Activated CD8-positive, alpha-beta T cell treated with anti-CD3 and anti-CD28 coated beads for 36 hours (primary cell): Measurements from ENCODE around the gene OR4K2. TPM values are rescaled to one million over a fixed set of nuclear protein-coding genes. Genes with fewer than 3 reads are reported as not detected.

Experiments used
- ATAC-seq: fragments of 200-7000 bp; cut with Tn5 transposase; one replicate; pipeline ENCODE4 v1.10.0; 2021; ENCODE audit warnings: mild to moderate bottlenecking, moderate library complexity
- CTCF ChIA-PET: fragments of 350-600 bp; sonication (Branson Sonifier 250); formaldehyde crosslinking; loops from one replicate; lab custom pipeline; 2021; ENCODE audit warnings: antibody characterized with exemption; lab: Charles Lee
- POLR2A ChIA-PET: fragments of 350-600 bp; sonication (Branson Sonifier 250); formaldehyde crosslinking; loops from one replicate; lab custom pipeline; 2021; ENCODE audit warnings: antibody characterized with exemption; lab: Charles Lee
- DNase-seq: peaks from one replicate; pipeline ENCODE4 v3.0.0-alpha.2; 2020
- H3K27ac Mint-ChIP-seq: one replicate; pipeline ENCODE4 v1.8.0; 2021; ENCODE audit warnings: mild to moderate bottlenecking, mixed read lengths
- H3K27me3 Mint-ChIP-seq: one replicate; pipeline ENCODE4 v1.8.0; 2021; ENCODE audit warnings: mixed read lengths
- H3K36me3 Mint-ChIP-seq: one replicate; pipeline ENCODE4 v1.8.0; 2021; ENCODE audit warnings: low read depth, mixed read lengths
- H3K4me1 Mint-ChIP-seq: one replicate; pipeline ENCODE4 v1.8.0; 2021; ENCODE audit warnings: low read depth, mixed read lengths
- H3K4me3 Mint-ChIP-seq: one replicate; pipeline ENCODE4 v1.8.0; 2021; ENCODE audit warnings: mild to moderate bottlenecking, moderate library complexity, mixed read lengths
- H3K9me3 Mint-ChIP-seq: one replicate; pipeline ENCODE4 v1.8.0; 2021; ENCODE audit warnings: mixed read lengths
- CTCF ChIP-seq: fragments of 200-600 bp; IDR thresholded peaks from one replicate; pipeline ENCODE4 v1.8.0; 2022; ENCODE audit warnings: antibody characterized with exemption, mild to moderate bottlenecking
- intact Hi-C: fragments of 100-400 bp; cut with micrococcal nuclease; formaldehyde crosslinking; loops from one replicate; pipeline ENCODE4 v1.10.0; 2022
- total RNA-seq, 2 experiments: library from RNA; stranded (reverse); gene quantifications; one replicate each; pipeline ENCODE4 v1.2.3, GENCODE V29; 2021

OR4K2 gene
- total RNA-seq, 2 experiments from 2014 or later: not detected

DNA sequence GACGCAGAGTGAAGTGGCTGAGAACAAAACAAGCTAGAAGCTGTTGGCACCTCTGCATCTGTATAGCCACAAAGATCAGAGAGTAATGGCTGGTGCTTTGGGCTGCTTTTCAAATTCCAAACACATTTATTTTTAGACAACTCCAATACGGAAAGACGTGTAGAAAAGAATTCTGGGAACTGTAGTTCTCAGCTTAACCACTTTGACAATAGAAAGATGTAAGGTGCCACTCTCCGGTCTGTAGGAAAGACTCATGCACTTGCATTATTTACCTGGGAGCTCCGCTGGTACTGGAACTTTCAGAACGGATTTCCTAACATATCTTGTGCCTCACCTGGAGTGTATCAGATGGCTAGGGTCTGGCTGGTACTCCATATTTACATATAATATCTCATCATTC, 1.8 kb upstream of the OR4K2 start:
- Mint-ChIP-seq H3K4me1 (no peaks in the 10 kb centered on the region), H3K27me3 (no peaks in the 10 kb centered on the region), H3K27ac (no peak overlapping the region), H3K36me3 (no peaks in the 10 kb centered on the region), H3K9me3 (no peaks in the 10 kb centered on the region), H3K4me3 (no peak overlapping the region)
- ChIA-PET POLR2A (no interaction called here), CTCF (no interaction called here)
- DNase-seq (no peak), ATAC-seq (no peak)
- intact Hi-C loops: no loop called here
- no peak for TF ChIP-seq CTCF

- DNase-seq (no peak), ATAC-seq (peak; percentile 51)
- intact Hi-C loops: no loop called here
- H3K27ac Mint-ChIP-seq: no peak overlapping the region
- no peak overlapping the region for H3K4me3 Mint-ChIP-seq
- H3K27me3 Mint-ChIP-seq: no peaks in the 10 kb centered on the region
- ChIA-PET POLR2A (no interaction called here), CTCF (interaction anchor here (1.0 to 1.7 kb wide), 3 partner anchors 17 to 34 kb away, joined by 3 read pairs; no protein-coding TSS in a partner anchor)
- H3K4me1 Mint-ChIP-seq: no peaks in the 10 kb centered on the region
- no peaks in the 10 kb centered on the region for H3K36me3 Mint-ChIP-seq
- no peaks in the 10 kb centered on the region for H3K9me3 Mint-ChIP-seq
- peak; percentile 98 for TF ChIP-seq CTCF
Measured at GRCh38 chr14:19878029-19878642, 3.2 kb downstream of the OR4K2 start.

- H3K4me1 Mint-ChIP-seq: no peaks in the 10 kb centered on the region
- no peak for ATAC-seq
Measured at GRCh38 chr14:19895282-19895681, 20.3 kb downstream of the OR4K2 start.

GRCh38 chr14:19900999-19901398, 26.1 kb downstream of the OR4K2 start:
- no peaks in the 10 kb centered on the region for H3K36me3 Mint-ChIP-seq
- H3K27me3 Mint-ChIP-seq: no peaks in the 10 kb centered on the region
- POLR2A ChIA-PET: no interaction called here
- TF ChIP-seq CTCF: no peak
- CTCF ChIA-PET: no interaction called here
- H3K27ac Mint-ChIP-seq: no peak overlapping the region
- no peaks in the 10 kb centered on the region for H3K4me1 Mint-ChIP-seq
- intact Hi-C loops: no loop called here
- no peak for ATAC-seq
- no peak for DNase-seq
- peaks cover 20% of the 10 kb centered on the region for H3K9me3 Mint-ChIP-seq
- H3K4me3 Mint-ChIP-seq: no peak overlapping the region

More at GRCh38 chr14:19895282-19895681, 20.3 kb downstream of the OR4K2 start:
- CTCF ChIA-PET: interaction anchor here (1.1 kb wide), 1 partner anchor 17 kb away, joined by 3 read pairs; no protein-coding TSS in a partner anchor
- POLR2A ChIA-PET: no interaction called here
- Mint-ChIP-seq H3K27me3 (no peaks in the 10 kb centered on the region), H3K27ac (no peak overlapping the region), H3K36me3 (no peaks in the 10 kb centered on the region), H3K9me3 (peaks cover 37% of the 10 kb centered on the region), H3K4me3 (no peak overlapping the region)
- TF ChIP-seq CTCF: no peak
- no peak for DNase-seq
- intact Hi-C loops: no loop called here

- TF ChIP-seq CTCF: no peak
- Mint-ChIP-seq H3K27ac (no peak overlapping the region), H3K4me3 (no peak overlapping the region), H3K4me1 (no peaks in the 10 kb centered on the region), H3K27me3 (no peaks in the 10 kb centered on the region), H3K36me3 (no peaks in the 10 kb centered on the region), H3K9me3 (peaks cover 7% of the 10 kb centered on the region)
- no peak for ATAC-seq
- ChIA-PET POLR2A (no interaction called here), CTCF (no interaction called here)
- no peak for DNase-seq
- intact Hi-C loops: no loop called here
Measured at GRCh38 chr14:19902409-19902808, 27.5 kb downstream of the OR4K2 start.
